ENCODE measurements around the gene REST. TPM values are rescaled to one million over a fixed set of nuclear protein-coding genes. Genes with fewer than 3 reads are reported as not detected.

Gene REST
- total and polyA plus RNA-seq, 9 of the 15 experiments (the other 6 are each of a cell fraction or from before 2014, with no cell fraction given), result 2.9 to 24.0 (median 19.2) TPM

GRCh38 chr4:56908206-56909085, 746 bp downstream of the REST start (continued):
- peak; percentile 79 for TF ChIP-seq EGR1 (conservative IDR thresholded peaks at IDR 0.05)
- no peak for TF ChIP-seq ZNF311 (CRISPR knock-in tag; IDR thresholded peaks at IDR 0.05)
- no peak for TF ChIP-seq BCLAF1 (IDR thresholded peaks at IDR 0.05; ENCODE audit: borderline replicate concordance in 1 of 2, control insufficient read depth in 1 of 2, low read depth in 2 of 2, low read length in 1 of 2)
- no peak for TF ChIP-seq NKRF (IDR thresholded peaks at IDR 0.05; ENCODE audit: borderline replicate concordance)
- TF ChIP-seq MTA3 (IDR thresholded peaks at IDR 0.05; ENCODE audit: borderline replicate concordance), result peak; percentile 46; the same call in 1 of the 2 replicates
- TF ChIP-seq, protein P1, sequence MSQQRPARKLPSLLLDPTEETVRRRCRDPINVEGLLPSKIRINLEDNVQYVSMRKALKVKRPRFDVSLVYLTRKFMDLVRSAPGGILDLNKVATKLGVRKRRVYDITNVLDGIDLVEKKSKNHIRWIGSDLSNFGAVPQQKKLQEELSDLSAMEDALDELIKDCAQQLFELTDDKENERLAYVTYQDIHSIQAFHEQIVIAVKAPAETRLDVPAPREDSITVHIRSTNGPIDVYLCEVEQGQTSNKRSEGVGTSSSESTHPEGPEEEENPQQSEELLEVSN (IDR thresholded peaks at IDR 0.05; ENCODE audit: borderline replicate concordance in 1 of 2, extremely low read depth in 1 of 2, insufficient read depth in 1 of 2, insufficient read length in 1 of 2, low read depth in 1 of 2, low read length in 1 of 2, poor library complexity in 1 of 2, severe bottlenecking in 1 of 2), result peak in 1 of 2 experiments; percentile 48
- TF ChIP-seq HNRNPLL (IDR thresholded peaks at IDR 0.05; ENCODE audit: low read depth, low read length, poor library complexity, severe bottlenecking), result peak; percentile 59
- no peak for TF ChIP-seq MCM7 (IDR thresholded peaks at IDR 0.05)
- TF ChIP-seq ATF1 (CRISPR knock-in tag; IDR thresholded peaks at IDR 0.05), result no peak
- TF ChIP-seq ATF1 (tag; IDR thresholded peaks at IDR 0.05), result peak; percentile 30; the same call in 1 of the 2 replicates
- TF ChIP-seq MEF2A (IDR thresholded peaks at IDR 0.05; ENCODE audit: control insufficient read depth, low read depth, low read length), result no peak
- no peak for TF ChIP-seq ILK (tag; IDR thresholded peaks at IDR 0.05; ENCODE audit: borderline replicate concordance, low read depth)
- no peak for TF ChIP-seq MAFF (IDR thresholded peaks at IDR 0.05; ENCODE audit: low read length)
- no peak for TF ChIP-seq CREB1 (IDR thresholded peaks at IDR 0.05)
- 0 out of 2 replicates have a peak, but pooled peaks have one; percentile 10 for TF ChIP-seq CREB1 (CRISPR knock-in tag; IDR thresholded peaks at IDR 0.05)
- TF ChIP-seq BDP1 (IDR thresholded peaks at IDR 0.05; ENCODE audit: insufficient read depth, insufficient read length), result no peak

All from K562 (cell line).